Neural cell (in vitro differentiated cells): ENCODE results near the gene TSPEAR.

Experiments used
- CTCF ChIP-seq: fragments of 450-650 bp; IDR thresholded peaks from 2 replicates; pipeline ENCODE4 v1.5.1; 2014; ENCODE audit warnings: antibody characterized with exemption, mild to moderate bottlenecking, moderate library complexity; ENCODE audit not compliant: poor library complexity, severe bottlenecking
- POLR2AphosphoS5 ChIP-seq: IDR thresholded peaks from 2 replicates; pipeline ENCODE4 v1.6.1; 2012
- REST ChIP-seq: IDR thresholded peaks from 2 replicates; pipeline ENCODE4 v1.6.1; 2012; ENCODE audit warnings: borderline replicate concordance
- TAF1 ChIP-seq: IDR thresholded peaks from 2 replicates; pipeline ENCODE4 v1.6.1; 2012; ENCODE audit warnings: low read depth

GRCh38 chr21:44701541-44701940 is 9.8 kb downstream of the TSPEAR start:
- no peak for TF ChIP-seq CTCF
- TF ChIP-seq POLR2AphosphoS5, result no peak
- TF ChIP-seq REST, result no peak
- no peak for TF ChIP-seq TAF1
